Fibroblast of lung (primary cell): ENCODE data around the gene NUP205.
"Not testable (repeated sequence)": the region's sequence is repeated elsewhere in the genome, so short reads cannot be mapped to it uniquely, and the experiment has no call there.

Experiments
- CTCF ChIP-seq, 2 donors: IDR thresholded peaks in 1 of 2; conservative IDR thresholded peaks in 1 of 2; 1 replicate in 1 of 2; 2 replicates in 1 of 2; pipeline ENCODE4 v1.5.1; 2011 to 2012; ENCODE audit warnings: low read length in 2 of 2, control low read depth in 1 of 2, inconsistent platforms in 1 of 2, low read depth in 1 of 2, mild to moderate bottlenecking in 1 of 2
- EZH2 ChIP-seq: IDR thresholded peaks from 2 replicates; pipeline ENCODE4 v1.5.1; 2012; ENCODE audit warnings: low read length, control low read depth, mild to moderate bottlenecking; ENCODE audit errors: missing control alignments

DNA sequence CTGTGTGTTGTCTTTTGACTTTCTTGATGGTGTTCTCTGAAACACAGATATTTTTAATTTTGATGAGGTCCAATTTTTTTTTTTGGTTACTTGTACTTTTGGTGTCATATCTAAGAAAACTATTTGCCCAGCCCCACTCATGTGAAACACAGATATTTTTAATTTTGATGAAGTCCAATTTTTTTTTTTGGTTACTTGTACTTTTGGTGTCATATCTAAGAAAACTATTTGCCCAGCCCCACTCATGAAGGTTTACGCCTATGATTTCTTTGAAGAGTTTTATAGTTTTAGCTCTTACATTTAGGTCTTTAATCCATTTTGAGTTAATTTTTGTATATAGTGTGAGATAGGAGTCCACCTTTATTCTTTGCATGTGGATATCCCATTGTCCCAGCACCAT is 109.9 kb downstream of the NUP205 start:
- TF ChIP-seq CTCF (conservative IDR thresholded peaks at IDR 0.05 in 1 of 2, IDR thresholded peaks at IDR 0.05 in 1 of 2; ENCODE audit: low read depth in 1 of 2, low read length in 2 of 2); EZH2: not testable (repeated sequence)
